HG03135 (cell line): ENCODE data around the gene SMPDL3A.

Source experiments
- ATAC-seq: cut with Tn5 transposase; IDR thresholded peaks from one replicate; pipeline ENCODE4 v1.9.1; 2021; ENCODE audit warnings: mild to moderate bottlenecking, moderate library complexity; ENCODE audit not compliant: unreplicated experiment

SMPDL3A gene

DNA sequence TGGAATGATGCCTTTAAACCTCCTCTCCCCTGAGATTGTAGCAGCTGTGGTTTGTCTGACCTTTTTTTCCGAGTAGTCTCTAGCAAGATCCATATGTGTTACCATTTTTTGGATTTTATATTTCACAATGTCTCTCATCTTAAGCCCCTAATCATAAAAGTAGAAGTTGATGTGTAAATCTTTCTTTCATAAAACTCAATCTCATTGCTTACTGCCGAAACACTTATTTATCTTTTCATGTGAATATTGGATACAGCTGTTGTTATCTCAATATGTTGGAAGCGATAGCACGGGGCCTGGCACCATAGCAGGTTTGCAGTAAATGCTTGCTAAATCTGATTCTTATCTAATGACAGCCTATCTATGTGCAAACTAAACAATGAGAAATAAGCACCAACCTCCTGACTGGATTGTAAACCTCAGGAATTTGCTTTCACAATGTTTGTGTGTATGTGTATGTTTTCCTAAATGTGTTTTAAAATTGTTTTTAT lies 14.2 kb downstream of the SMPDL3A start:
- ATAC-seq = no peak

DNA sequence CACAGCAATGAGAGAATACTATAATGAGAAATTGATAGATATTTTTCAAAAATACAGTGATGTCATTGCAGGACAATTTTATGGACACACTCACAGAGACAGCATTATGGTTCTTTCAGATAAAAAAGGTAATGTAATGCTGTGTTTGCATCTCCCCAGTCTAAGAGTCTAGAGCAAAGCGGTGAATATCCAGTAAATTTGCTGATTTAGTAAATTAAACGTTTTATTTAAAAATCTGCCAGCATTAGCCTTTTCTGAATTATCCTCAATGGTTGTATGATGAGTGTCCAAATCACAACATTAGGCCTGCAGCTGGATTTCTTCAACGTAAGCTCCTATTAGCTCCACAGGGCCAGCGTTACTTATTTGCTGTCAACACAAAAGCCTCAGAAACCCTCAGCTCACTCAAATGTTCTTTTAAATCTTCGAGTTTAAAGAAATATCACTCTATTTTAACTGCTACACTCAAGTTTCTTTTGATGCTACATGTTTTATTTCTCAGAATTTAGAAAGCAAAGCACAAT lies 16.0 kb downstream of the SMPDL3A start:
- ATAC-seq = no peak

DNA sequence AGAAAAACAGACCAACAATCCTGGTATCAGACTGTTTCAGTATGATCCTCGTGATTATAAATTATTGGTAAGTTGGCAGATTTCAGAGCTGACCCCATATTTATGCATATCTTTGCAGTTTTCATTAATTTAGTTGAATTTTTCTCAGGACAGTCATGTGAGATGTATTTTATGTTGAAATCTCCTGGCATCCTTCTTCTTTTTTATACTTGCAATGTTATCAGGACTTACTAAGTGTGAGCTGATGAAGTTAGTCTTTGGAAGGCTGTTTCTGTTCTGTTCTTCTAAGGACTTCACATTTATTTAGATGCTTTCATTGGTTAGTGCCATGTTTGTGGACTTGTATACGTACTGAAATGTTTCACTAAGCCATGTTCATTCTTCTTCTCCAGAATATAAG lies 17.2 kb downstream of the SMPDL3A start:
- ATAC-seq = no peak

DNA sequence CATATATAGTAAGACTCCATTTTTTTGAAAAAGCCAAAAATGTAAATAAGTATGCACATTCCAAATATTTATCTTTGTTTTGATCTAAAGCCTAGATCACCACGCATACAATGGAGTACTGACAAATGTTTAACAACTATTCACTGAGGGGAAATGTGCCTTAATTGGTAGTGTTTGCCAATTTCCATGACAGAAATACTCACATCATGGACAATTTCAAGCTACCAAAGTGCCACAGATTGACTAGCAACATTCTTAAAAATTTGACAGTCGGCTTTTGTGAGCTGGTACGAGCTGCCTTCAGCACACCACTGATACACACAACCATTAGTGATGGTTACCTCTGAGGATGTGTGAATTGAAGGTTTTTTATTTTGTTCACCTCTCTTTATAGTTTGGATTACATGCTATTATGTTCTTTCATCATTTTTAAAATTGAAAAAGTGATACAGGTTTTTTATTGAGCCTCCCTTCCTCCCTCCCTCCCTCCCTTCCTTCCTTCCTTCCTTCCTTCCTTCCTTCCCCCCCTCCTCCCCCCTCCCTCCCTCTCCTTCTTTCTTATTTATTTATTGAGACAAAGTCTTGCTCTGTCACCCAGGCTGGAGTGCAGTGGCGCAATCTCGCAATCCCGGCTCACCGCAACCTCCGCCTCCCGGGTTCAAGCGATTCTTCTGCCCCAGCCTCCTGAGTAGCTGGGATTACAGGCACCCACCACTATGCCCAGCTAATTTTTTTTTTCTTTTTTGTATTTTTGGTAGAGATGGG lies 19.2 kb downstream of the SMPDL3A start:
- ATAC-seq = no peak

DNA sequence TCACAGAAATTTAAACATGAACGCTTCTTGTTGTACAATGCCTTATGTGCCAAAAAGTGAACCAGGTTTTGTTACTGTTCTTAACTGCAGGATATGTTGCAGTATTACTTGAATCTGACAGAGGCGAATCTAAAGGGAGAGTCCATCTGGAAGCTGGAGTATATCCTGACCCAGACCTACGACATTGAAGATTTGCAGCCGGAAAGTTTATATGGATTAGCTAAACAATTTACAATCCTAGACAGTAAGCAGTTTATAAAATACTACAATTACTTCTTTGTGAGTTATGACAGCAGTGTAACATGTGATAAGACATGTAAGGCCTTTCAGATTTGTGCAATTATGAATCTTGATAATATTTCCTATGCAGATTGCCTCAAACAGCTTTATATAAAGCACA lies 19.9 kb downstream of the SMPDL3A start:
- no peak for ATAC-seq

DNA sequence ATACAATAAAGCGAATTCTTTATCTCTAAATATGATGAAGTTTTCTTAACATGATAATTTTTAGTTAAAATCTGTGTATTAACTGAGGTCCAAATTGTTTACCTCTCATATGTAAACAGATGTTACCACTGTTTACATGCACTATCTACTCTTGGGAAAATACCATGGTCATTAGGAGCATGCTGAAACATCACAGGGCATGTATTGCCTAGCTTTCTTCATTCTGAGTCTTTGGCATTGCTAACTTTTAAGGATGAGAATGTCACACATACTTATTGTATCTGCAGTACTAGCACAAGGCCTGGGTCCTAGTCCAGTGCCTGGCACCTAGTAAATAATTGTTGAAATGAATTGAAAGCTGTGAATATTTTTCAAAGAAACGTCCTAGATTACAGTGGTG lies 20.6 kb downstream of the SMPDL3A start:
- no peak for ATAC-seq

DNA sequence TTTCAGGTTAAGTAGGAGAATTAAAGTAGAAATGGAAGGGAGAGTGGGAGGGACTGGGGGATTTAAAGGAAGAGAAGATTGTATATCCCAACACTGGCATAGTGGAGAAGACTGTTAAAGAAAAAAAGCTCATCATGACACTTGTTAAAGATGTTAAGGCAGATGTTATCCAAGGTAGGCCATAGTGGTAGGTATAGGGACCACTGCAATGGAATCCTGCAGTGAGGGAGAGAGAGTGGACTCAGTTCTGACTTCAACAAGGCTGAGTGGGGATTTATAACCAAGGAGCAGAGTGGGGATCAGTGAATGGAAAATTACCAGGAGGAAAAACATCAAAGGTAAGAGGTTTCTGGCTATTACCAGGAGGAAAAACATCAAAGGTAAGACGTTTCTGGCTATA lies 21.1 kb downstream of the SMPDL3A start:
- no peak for ATAC-seq

DNA sequence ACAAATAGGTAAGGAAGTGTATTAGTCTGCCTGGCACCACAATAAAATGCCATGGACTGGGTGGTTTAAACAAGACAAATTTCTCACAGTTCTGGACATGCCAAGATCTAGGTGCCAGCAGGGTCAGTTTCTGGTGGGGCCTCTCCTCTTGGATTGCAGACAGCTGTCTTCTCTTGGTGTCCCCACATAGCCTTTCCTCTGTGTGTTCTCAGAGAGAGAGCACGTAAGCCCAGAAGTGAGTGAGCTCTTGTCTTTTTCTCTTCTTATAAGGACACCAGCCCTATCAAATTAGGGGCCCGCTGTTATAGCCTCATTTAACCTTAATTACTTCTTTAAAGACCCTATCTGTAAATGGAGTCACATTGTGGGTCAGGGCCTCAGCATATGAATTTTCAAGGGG lies 28.3 kb downstream of the SMPDL3A start:
- no peak for ATAC-seq

DNA sequence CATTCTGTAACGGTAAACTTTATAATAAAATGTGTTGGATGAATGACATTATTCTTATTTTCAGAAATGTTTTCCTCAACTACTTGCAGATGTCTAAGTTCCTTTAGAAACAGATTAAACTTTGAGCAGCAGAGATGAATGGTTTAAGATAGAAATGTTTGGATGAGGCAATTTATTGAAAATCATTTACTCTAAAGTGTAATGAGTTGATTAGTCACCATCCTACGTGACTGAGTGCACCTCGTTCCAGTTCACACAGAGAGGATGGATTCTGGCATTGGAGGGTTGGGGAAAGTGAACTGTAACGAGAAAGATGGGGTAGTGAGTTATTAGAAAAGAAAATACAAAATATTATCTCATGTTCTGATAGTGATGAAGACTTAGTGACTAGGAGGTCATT lies 28.7 kb downstream of the SMPDL3A start:
- no peak for ATAC-seq

DNA sequence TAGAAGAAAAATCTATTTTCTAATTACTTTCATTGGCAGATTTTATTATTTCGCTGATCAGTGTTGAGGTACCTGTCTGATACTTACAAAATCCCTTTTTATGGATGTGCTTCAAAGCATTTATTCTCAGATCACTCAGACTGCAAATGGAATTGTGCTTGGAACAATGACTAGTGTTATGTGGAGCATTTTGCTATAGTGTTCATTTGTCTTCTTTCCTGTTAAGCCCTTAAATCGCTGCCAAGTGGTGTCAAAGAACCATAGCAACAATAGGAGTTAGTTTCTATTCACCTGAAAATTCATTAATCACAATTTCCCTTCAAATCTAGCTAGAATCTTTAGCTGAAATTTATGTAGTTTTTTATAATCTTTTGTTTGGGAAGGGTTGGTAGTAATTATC lies 29.8 kb downstream of the SMPDL3A start:
- ATAC-seq = no peak

DNA sequence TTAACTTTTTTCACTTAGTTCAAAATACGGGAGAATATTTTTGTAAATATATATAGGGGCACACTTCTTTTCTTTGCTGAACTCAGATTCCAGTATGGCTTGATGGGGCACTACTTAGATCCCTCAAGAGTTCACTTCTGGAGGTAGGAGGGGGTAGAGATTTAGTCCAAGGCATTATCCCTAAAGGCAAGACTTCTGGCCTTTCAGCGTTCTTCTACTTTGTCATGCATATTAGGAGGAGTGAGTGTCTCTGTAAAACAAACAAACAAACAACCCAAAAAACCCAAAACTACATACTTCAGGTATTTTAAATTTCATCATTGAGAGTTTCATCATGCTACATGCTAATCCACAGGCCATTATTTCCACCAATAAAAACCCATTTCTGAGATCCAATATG lies 32.0 kb downstream of the SMPDL3A start:
- no peak for ATAC-seq

DNA sequence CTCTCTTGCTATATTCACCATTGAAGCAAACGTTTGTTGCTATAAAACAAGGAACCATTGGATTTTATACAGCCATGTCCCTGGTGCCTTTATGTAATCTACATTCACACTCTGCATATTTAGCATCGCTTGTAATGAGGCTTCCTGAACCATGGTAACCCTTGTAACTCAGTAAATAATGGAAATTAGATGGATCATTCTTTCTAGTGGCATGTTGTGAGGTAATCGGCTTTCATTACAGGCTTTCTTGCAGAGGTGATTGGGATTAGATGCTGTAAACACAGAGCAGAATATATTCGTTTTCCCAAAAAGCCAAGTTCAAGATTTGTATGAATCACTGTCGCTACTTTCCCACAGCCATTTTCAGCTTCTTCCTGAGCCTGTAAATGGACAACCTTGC lies 36.1 kb downstream of the SMPDL3A start:
- ATAC-seq = no peak

DNA sequence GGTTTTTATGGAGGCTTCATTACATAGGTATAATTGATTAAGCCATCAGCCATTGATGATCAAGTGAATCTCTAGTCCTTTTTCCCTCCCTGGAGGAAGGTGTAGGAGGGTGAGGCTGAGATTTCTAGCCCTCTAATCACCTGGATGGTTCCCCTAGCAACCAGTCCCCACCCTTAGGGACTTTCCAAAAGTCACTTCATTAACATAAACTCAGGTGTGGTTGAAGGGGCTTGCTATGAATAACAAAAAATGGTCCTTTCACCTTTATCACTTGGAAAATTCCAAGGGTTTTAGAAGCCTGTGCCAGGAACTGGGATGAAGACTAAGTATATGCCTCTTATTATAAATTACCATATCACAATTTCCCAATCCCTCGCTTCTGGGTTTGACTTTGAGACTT lies 40.4 kb downstream of the SMPDL3A start:
- no peak for ATAC-seq

DNA sequence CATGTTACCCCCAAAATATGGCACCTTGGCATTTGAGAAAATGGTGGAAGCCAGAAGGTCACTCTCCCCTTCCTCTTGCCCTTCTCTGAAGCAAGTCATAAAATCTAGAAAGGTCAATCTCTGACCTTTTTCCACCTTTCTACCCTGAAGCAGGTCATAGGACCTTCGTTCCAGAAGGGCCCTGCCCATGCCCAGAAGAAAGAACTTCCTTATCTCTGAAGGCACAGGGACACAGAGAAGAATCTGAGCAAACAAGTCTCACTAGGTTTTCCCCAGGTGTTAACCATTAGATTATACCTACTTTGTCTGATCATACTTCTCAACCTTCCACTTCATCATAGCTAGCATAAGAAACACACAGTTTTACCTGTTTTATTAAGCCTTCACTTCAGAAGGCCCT lies 42.5 kb downstream of the SMPDL3A start:
- no peak for ATAC-seq

DNA sequence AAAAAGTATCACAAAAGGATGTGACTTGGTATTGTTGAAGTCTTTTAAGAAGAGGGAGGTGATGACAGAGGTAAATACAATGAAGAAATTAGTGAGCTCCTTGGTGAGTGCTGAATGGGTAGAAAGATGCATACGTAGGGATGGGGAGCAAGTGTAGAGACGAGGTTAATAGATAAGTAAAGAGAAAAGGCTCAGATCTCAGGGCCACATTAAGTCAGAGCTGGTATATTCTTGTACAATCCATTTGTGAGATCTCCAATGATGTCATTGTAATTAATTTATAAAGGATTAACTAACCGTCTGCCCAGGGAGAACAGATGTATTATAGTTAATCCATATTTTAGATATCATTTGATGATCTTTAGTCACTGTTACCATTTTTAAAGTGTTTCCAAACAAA lies 43.4 kb downstream of the SMPDL3A start:
- ATAC-seq = no peak

DNA sequence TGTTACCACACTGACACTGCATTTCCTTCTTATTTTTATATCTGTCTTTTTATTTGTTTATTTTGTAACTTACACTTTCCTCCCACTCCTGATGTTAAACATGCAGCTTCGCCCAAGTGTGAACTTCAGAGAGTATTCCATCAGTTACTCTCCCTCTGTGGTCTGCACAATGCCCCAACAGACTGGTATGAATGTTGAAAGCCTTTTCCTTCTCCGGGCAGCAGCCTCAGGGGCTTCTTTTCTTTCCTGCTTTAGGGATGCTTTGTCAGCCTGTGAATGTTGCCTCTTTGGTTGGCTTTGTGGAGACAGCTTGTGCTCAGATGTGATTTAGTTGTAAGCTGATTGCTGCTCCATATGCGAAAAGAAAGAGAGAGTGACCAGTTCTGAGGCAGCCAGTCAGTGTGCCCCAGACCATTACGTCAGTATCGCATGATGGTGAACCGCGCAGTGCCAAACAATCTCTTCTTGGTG lies 44.0 kb downstream of the SMPDL3A start:
- ATAC-seq = no peak

DNA sequence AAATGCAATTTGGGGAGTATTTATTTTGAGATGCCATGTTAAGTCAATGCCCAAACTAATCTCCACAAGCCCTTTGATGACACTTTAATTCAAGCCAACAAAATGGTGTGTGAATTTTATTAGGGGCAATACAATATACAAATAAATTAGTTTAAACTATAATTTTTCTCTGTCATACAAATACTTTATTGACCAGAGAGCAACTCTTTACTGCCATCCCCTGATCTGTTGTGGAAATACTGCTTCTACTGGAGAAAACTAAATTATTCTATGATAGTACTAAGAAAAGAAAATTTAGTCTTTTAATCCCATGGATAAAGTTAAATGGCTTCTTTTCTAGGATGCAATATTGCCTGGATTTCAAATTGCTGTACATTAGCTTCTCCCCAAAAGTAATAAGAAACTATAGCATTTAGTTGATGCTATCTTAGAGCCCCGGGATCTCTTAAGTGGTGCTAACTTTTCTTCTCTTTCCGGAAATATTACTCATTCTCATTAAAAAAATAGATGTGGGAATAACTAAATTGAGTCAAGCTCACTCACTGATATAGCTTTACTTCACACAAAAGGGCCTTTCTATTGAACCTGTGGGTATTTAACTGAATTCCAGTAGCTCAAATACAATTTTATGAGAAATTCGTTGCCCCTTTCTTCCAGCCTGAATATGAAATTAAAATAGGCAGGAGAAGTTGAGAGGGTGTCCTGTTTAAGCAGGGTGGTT lies 49.2 kb downstream of the SMPDL3A start:
- no peak for ATAC-seq

DNA sequence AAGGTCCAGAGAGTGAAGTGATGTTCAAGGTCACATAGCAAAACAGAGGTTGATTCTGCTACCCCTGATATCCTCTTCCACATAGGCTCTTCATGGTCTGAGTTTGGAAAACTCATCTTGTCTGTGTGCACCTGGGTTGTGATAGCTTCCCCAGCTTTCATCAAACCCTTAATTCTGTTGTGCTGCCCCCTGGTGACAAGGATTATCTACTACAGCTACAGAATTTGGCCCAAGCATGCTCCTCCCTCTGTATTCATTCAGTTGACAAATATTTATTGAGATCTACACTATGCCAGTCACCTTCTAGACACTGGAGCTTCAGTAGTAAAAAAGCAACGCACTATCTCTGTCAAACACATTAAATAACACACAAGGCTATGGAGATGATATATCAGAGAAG lies 50.4 kb downstream of the SMPDL3A start:
- peak; percentile 79 for ATAC-seq

DNA sequence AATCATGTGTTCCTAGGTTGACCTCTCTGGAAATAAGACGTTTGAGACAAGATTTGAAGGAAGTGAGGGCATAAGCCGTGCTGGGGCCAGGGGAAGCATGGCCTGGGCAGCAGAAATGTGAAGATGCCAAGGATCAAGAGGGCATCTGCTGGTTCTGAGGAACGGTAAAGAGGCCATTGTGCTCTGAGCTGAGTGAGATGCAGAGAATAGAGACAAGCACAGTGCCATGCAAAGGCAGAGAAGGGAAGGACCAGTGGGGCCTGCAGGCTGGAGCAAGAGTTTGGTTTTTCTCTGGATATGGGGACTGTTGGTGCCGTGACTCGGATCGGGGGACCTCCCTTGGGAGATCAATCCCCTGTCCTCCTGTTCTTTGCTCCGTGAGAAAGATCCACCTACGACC lies 50.8 kb downstream of the SMPDL3A start:
- ATAC-seq = no peak

DNA sequence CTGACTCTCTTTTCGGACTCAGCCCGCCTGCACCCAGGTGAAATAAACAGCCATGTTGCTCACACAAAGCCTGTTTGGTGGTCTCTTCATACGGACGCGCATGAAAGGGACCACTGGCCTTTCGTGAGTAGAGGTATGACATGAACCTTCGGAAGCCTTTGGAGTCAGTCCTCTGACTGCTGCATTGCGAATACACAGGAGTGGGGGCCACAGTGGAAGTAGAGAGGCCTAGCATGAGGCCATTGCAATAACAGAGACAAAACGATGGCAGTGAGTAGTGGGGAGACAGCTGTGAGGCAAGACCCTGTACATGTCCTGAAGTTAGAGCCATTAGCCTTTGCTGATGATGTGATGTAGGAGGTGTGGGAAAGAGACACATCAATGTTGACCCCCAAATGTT lies 56.4 kb downstream of the SMPDL3A start:
- no peak for ATAC-seq

DNA sequence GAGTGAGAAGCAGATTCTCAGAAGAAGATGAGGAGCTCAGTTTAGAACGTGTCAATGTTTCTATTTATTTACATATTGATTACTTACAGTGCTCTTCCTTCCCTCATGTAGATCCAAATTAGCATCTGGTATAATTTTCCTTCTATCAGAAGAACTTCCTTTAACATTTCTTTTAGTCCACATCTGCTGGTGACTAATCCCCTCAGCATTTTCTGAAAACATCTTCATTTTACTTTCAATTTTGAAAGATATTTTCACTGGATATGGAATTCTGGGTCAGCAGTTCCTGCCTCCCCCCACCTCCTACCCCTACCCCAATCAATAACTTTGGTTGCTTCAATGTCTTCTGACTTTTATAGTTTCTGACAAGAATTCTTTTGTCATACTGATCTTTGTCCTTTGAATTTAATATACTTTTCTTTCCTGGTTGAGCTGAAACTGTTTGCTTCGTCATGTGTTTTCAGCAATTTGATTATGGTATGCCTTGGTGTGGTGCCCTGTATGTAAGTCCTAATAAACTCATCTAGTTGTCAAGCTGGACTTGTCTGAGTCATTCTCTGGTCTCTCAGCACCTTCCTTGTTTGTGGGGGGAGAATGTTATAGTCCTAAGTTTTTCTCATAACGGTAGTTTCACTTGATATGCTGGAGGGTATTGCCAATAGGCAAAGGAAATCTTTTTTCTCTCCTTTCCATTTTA lies 57.0 kb downstream of the SMPDL3A start:
- no peak for ATAC-seq
